Gastroesophageal sphincter (tissue), 3 donors: ENCODE results near the gene FYCO1.

ENCODE experiments used
- CTCF ChIP-seq, 4 experiments: fragments of 200-600 bp in 2 of 4; fragments of 450-650 bp in 2 of 4; sonication (generic) in 1 of 4; IDR thresholded peaks; one replicate each; pipeline ENCODE4 v1.5.1; 2017 to 2019; ENCODE audit warnings: antibody characterized with exemption in 4 of 4, mild to moderate bottlenecking in 2 of 4, moderate library complexity in 2 of 4
- POLR2AphosphoS5 ChIP-seq: sonication (generic); formaldehyde crosslinking; IDR thresholded peaks from one replicate; pipeline ENCODE4 v1.6.1; 2017; ENCODE audit warnings: antibody characterized with exemption

- no peak for TF ChIP-seq CTCF (IDR thresholded peaks at IDR 0.05)
- no peak for TF ChIP-seq POLR2AphosphoS5
Observed at GRCh38 chr3:45959201-45959600, 36.4 kb downstream of the FYCO1 start.
